NCI-H1436 (cell line): ENCODE results near the gene SHMT1.

Experiments used
- DNase-seq: peaks from one replicate; lab custom pipeline; 2025; lab: John Stamatoyannopoulos, UW

Gene SHMT1

GRCh38 chr17:18281788-18282187 lies 81.6 kb downstream of the SHMT1 start:
- DNase-seq, result no peak

- no peak for DNase-seq
These were observed 82.5 kb downstream of the SHMT1 start for GRCh38 chr17:18280766-18281371.

DNA sequence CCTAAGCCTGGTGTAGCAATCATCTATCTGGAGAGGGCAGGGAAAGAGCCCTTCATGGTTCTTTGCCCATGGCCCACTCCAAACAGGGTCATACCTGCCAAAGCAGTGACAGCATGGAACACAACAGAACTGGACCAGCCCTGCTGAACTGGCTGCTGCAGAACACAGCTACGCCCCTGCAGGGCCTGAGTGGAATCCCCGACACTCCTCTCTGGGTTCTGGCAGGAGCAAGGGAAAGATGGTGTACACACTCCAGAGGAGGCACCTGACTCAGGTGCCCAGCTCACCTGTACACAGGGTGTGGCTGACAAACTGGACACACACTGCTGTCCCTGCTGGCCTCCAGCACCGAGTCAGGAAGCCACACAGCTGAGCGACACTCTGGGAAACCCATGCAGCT lies 83.1 kb downstream of the SHMT1 start:
- no peak for DNase-seq

- no peak for DNase-seq
These were observed 84.5 kb downstream of the SHMT1 start for GRCh38 chr17:18278867-18279266.
